Measurements from ENCODE around the gene EML4. TPM values are rescaled to one million over a fixed set of nuclear protein-coding genes. Genes with fewer than 3 reads are reported as not detected.

Gene EML4
- total RNA-seq, 1 experiment from 2014 or later = 68.2 TPM

DNA sequence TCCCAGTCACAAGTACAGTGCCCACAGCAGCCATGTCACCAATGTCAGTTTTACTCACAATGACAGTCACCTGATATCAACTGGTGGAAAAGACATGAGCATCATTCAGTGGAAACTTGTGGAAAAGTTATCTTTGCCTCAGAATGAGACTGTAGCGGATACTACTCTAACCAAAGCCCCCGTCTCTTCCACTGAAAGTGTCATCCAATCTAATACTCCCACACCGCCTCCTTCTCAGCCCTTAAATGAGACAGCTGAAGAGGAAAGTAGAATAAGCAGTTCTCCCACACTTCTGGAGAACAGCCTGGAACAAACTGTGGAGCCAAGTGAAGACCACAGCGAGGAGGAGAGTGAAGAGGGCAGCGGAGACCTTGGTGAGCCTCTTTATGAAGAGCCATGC, 160.6 kb downstream of the EML4 start:
- DNase-seq = no peak
- Mint-ChIP-seq H3K27ac (ENCODE audit: unreplicated experiment) (no peak overlapping the region), H3K4me1 (ENCODE audit: low read depth, unreplicated experiment) (no peaks in the 10 kb centered on the region), H3K4me3 (ENCODE audit: low read depth, unreplicated experiment) (no peak overlapping the region), H3K9me3 (ENCODE audit: low read depth, unreplicated experiment) (no peaks in the 10 kb centered on the region), H3K27me3 (ENCODE audit: unreplicated experiment) (no peaks in the 10 kb centered on the region), H3K36me3 (ENCODE audit: insufficient read depth, unreplicated experiment) (peaks cover 43% of the 10 kb centered on the region)
- TF ChIP-seq, protein P1, sequence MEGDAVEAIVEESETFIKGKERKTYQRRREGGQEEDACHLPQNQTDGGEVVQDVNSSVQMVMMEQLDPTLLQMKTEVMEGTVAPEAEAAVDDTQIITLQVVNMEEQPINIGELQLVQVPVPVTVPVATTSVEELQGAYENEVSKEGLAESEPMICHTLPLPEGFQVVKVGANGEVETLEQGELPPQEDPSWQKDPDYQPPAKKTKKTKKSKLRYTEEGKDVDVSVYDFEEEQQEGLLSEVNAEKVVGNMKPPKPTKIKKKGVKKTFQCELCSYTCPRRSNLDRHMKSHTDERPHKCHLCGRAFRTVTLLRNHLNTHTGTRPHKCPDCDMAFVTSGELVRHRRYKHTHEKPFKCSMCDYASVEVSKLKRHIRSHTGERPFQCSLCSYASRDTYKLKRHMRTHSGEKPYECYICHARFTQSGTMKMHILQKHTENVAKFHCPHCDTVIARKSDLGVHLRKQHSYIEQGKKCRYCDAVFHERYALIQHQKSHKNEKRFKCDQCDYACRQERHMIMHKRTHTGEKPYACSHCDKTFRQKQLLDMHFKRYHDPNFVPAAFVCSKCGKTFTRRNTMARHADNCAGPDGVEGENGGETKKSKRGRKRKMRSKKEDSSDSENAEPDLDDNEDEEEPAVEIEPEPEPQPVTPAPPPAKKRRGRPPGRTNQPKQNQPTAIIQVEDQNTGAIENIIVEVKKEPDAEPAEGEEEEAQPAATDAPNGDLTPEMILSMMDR (IDR thresholded peaks at IDR 0.05; ENCODE audit: unreplicated experiment) = no peak
- no TSS peak for BruUV-seq (replicated peaks)
- intact Hi-C loops (cut with micrococcal nuclease; ENCODE audit: unreplicated experiment) = loop anchor here (10.0 kb wide), 1 partner anchor 475 kb away; no protein-coding TSS in a partner anchor
- CTCF ChIA-PET = no interaction called here

DNA sequence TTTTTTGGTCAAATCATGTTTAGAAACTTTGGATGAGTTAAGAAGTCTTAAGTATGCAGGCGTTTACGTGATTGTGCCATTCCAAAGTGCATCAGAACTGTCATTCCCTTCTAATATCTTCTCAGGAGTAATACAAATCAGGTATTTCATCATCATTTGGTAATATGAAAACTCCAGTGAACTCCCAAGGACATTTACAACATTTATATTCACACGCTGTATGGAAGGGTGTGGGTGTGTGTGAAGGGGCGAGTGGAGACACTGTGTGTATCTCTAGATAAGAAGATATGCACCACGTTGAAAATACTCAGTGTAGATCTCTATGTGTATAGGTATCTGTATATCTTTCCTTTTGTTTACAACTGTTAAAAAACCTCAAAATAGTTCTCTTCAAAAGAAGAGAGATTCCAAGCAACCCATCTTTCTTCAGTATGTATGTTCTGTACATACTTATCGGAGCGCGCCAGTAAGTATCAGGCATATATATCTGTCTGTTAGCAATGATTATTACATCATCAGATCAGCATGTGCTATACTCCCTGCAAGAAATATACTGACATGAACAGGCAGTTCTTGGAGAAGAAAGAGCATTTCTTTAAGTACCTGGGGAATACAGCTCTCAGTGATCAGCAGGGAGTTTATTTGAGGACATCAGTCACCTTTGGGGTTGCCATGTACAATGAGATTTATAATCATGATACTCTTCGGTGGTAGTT, 162.6 kb downstream of the EML4 start:
- BruUV-seq (replicated peaks) = no TSS peak
- no peak overlapping the region for H3K27ac Mint-ChIP-seq (ENCODE audit: unreplicated experiment)
- CTCF ChIA-PET = no interaction called here
- H3K4me1 Mint-ChIP-seq (ENCODE audit: low read depth, unreplicated experiment) = no peaks in the 10 kb centered on the region
- no peaks in the 10 kb centered on the region for H3K27me3 Mint-ChIP-seq (ENCODE audit: unreplicated experiment)
- intact Hi-C loops (cut with micrococcal nuclease; ENCODE audit: unreplicated experiment) = no loop called here
- no peak overlapping the region for H3K4me3 Mint-ChIP-seq (ENCODE audit: low read depth, unreplicated experiment)
- DNase-seq = no peak
- TF ChIP-seq, protein P1 (IDR thresholded peaks at IDR 0.05; ENCODE audit: unreplicated experiment) = no peak
- H3K36me3 Mint-ChIP-seq (ENCODE audit: insufficient read depth, unreplicated experiment) = peaks cover 43% of the 10 kb centered on the region
- no peaks in the 10 kb centered on the region for H3K9me3 Mint-ChIP-seq (ENCODE audit: low read depth, unreplicated experiment)

DNA sequence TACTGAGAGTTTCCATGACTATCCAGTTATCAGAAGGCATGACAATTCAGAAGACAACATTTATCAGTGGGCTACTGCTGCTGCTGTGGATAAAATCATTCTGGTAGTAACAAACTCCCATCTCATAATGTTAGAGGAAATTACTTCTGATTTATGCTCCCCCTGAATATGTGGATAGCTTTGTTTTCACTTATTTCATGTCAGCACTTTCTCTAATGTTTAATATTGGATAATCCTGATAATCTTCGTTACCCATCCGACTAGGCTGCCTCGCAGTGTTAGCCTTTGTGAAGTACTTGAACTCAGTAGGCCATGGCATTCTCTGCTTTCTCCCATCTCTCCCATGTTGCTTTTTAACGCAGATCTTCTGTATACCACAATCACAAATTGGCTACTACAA, 163.4 kb downstream of the EML4 start:
- intact Hi-C loops (cut with micrococcal nuclease; ENCODE audit: unreplicated experiment) = no loop called here
- CTCF ChIA-PET = no interaction called here
- no peaks in the 10 kb centered on the region for H3K27me3 Mint-ChIP-seq (ENCODE audit: unreplicated experiment)
- no TSS peak for BruUV-seq (replicated peaks)
- TF ChIP-seq, protein P1 (IDR thresholded peaks at IDR 0.05; ENCODE audit: unreplicated experiment) = no peak
- H3K4me1 Mint-ChIP-seq (ENCODE audit: low read depth, unreplicated experiment) = no peaks in the 10 kb centered on the region
- no peak for DNase-seq
- no peak overlapping the region for H3K4me3 Mint-ChIP-seq (ENCODE audit: low read depth, unreplicated experiment)
- H3K27ac Mint-ChIP-seq (ENCODE audit: unreplicated experiment) = no peak overlapping the region
- H3K9me3 Mint-ChIP-seq (ENCODE audit: low read depth, unreplicated experiment) = no peaks in the 10 kb centered on the region
- H3K36me3 Mint-ChIP-seq (ENCODE audit: insufficient read depth, unreplicated experiment) = peaks cover 44% of the 10 kb centered on the region

DNA sequence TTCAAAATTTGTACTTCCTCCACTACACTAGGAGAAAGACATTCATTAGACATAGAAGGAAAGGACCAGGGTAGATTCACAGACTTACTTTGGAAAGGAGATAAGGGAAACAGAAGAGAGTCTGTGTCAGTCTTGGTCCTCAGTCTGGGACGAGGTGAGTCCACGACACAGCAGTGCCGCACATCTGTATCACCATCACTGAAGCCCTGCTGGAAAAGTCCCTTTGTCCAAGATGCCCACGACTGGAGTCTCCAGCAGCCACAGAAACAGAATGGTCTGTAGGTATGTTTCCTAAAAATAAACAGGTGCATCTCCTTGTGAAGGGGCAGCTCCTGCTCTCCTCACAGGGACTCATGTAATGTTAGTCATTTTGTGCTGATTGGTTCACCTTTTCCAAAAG, 164.4 kb downstream of the EML4 start:
- peak overlapping the region; percentile 3 for H3K27ac Mint-ChIP-seq (ENCODE audit: unreplicated experiment)
- CTCF ChIA-PET = no interaction called here
- TF ChIP-seq, protein P1 (IDR thresholded peaks at IDR 0.05; ENCODE audit: unreplicated experiment) = no peak
- no peaks in the 10 kb centered on the region for H3K27me3 Mint-ChIP-seq (ENCODE audit: unreplicated experiment)
- no peak for DNase-seq
- no TSS peak for BruUV-seq (replicated peaks)
- H3K4me1 Mint-ChIP-seq (ENCODE audit: low read depth, unreplicated experiment) = no peaks in the 10 kb centered on the region
- H3K4me3 Mint-ChIP-seq (ENCODE audit: low read depth, unreplicated experiment) = no peak overlapping the region
- no peaks in the 10 kb centered on the region for H3K9me3 Mint-ChIP-seq (ENCODE audit: low read depth, unreplicated experiment)
- intact Hi-C loops (cut with micrococcal nuclease; ENCODE audit: unreplicated experiment) = no loop called here
- H3K36me3 Mint-ChIP-seq (ENCODE audit: insufficient read depth, unreplicated experiment) = peaks cover 51% of the 10 kb centered on the region

Measured in Calu3 (cell line).